ENCODE results near the gene GPBAR1.
"Not testable (repeated sequence)": the region's sequence is repeated elsewhere in the genome, so short reads cannot be mapped to it uniquely, and the experiment has no call there.

Gene GPBAR1

GRCh38 chr2:218270721-218271486 is 10.1 kb downstream of the GPBAR1 start:
- no peak for DNase-seq

- no peak for DNase-seq
These were observed 10.6 kb downstream of the GPBAR1 start for GRCh38 chr2:218271487-218271797.

GRCh38 chr2:218271865-218272530 is 11.2 kb downstream of the GPBAR1 start:
- DNase-seq = no peak

- DNase-seq = peak; percentile 92
These were observed 11.9 kb downstream of the GPBAR1 start for GRCh38 chr2:218272531-218273212.

- DNase-seq = not testable (repeated sequence)
These were observed 12.5 kb downstream of the GPBAR1 start for GRCh38 chr2:218273214-218273907.

- no peak for DNase-seq
These were observed 13.1 kb downstream of the GPBAR1 start for GRCh38 chr2:218273908-218274249.

- no peak for DNase-seq
These were observed 13.8 kb downstream of the GPBAR1 start for GRCh38 chr2:218274586-218274985.

GRCh38 chr2:218275371-218276072 is 14.7 kb downstream of the GPBAR1 start:
- no peak for DNase-seq

- DNase-seq = no peak
These were observed 16.4 kb downstream of the GPBAR1 start for GRCh38 chr2:218276986-218277755.

- no peak for DNase-seq
These were observed 17.1 kb downstream of the GPBAR1 start for GRCh38 chr2:218277921-218278320.

- no peak for DNase-seq
These were observed 17.9 kb downstream of the GPBAR1 start for GRCh38 chr2:218278531-218279360.

- no peak for DNase-seq
These were observed 19.6 kb downstream of the GPBAR1 start for GRCh38 chr2:218280260-218280870.

- DNase-seq = no peak
These were observed 20.6 kb downstream of the GPBAR1 start for GRCh38 chr2:218281449-218281848.

- DNase-seq = no peak
These were observed 21.6 kb downstream of the GPBAR1 start for GRCh38 chr2:218282173-218282991.

- no peak for DNase-seq
These were observed 23.4 kb downstream of the GPBAR1 start for GRCh38 chr2:218284106-218284811.

GRCh38 chr2:218285604-218286003 is 24.8 kb downstream of the GPBAR1 start:
- no peak for DNase-seq

- DNase-seq = no peak
These were observed 26.0 kb downstream of the GPBAR1 start for GRCh38 chr2:218286570-218287459.

All from NCI-H526 treated with DMSO at 0.1 percent for 48 hours (cell line).